BLaER1 treated with 17β-estradiol and CSF1 and Interleukin-3, amounts not matched to agents 10 nM and 100 nM (cell line): ENCODE data around the gene SLC39A11.
A peak's percentile ranks its signal among the peaks of the same experiment; 100 is the strongest.

ENCODE experiments used
- H3K27ac ChIP-seq, 11 experiments: shearing (Covaris generic); formaldehyde crosslinking; 2 replicates each; pipeline ENCODE4 v1.8.1; 2022
- H3K27me3 ChIP-seq, 11 experiments: shearing (Covaris generic); formaldehyde crosslinking; 2 replicates each; pipeline ENCODE4 v1.8.1; 2022
- H3K36me3 ChIP-seq, 11 experiments: shearing (Covaris generic); formaldehyde crosslinking; 2 replicates each; pipeline ENCODE4 v1.8.1; 2022
- H3K4me1 ChIP-seq, 10 experiments: shearing (Covaris generic); formaldehyde crosslinking; 2 replicates each; pipeline ENCODE4 v1.8.1; 2022
- H3K4me2 ChIP-seq, 11 experiments: shearing (Covaris generic); formaldehyde crosslinking; 2 replicates each; pipeline ENCODE4 v1.8.1; 2022
- H3K4me3 ChIP-seq, 10 experiments: shearing (Covaris generic); formaldehyde crosslinking; 2 replicates each; pipeline ENCODE4 v1.8.1; 2022
- H3K9ac ChIP-seq, 11 experiments: shearing (Covaris generic); formaldehyde crosslinking; 2 replicates each; pipeline ENCODE4 v1.8.1; 2022
- H3K9me3 ChIP-seq, 11 experiments: shearing (Covaris generic); formaldehyde crosslinking; replicated peaks in 1 of 11; 2 replicates each; pipeline ENCODE4 v1.8.1; 2022
- H4K20me1 ChIP-seq, 11 experiments: shearing (Covaris generic); formaldehyde crosslinking; 2 replicates each; pipeline ENCODE4 v1.8.1; 2022
- Cebpa-rat ChIP-seq, 11 experiments: shearing (Covaris generic); IDR thresholded peaks; 2 replicates each; pipeline ENCODE4 v1.8.1; 2022

The SLC39A11 gene

GRCh38 chr17:72813481-72813880 is 279.0 kb downstream of the SLC39A11 start:
- Histone ChIP-seq H3K36me3 (peaks cover 28 to 70% (median 46%) of the 10 kb centered on the region in 11 experiments; a peak in 20 of 22 replicates), H3K27me3 (no peaks in the 10 kb centered on the region), H3K9ac (no peak overlapping the region), H3K4me2 (no peak overlapping the region), H3K27ac (no peak overlapping the region), H4K20me1 (no peaks in the 10 kb centered on the region), H3K9me3 (peaks cover 22 to 44% (median 32%) of the 10 kb centered on the region in 11 experiments), H3K4me3 (no peak overlapping the region), H3K4me1 (no peaks in the 10 kb centered on the region)
- TF ChIP-seq Cebpa-rat (IDR thresholded peaks at IDR 0.05) = no peak

- Histone ChIP-seq H3K9ac (no peak overlapping the region), H3K9me3 (peaks cover 25 to 45% (median 33%) of the 10 kb centered on the region in 11 experiments), H3K4me3 (no peak overlapping the region), H3K4me2 (no peak overlapping the region), H3K27me3 (no peaks in the 10 kb centered on the region), H3K36me3 (peaks cover 25 to 68% (median 44%) of the 10 kb centered on the region in 11 experiments; a peak in 20 of 22 replicates), H4K20me1 (no peaks in the 10 kb centered on the region), H3K4me1 (no peaks in the 10 kb centered on the region), H3K27ac (no peak overlapping the region)
- no peak for TF ChIP-seq Cebpa-rat (IDR thresholded peaks at IDR 0.05)
These were observed 279.7 kb downstream of the SLC39A11 start for GRCh38 chr17:72812823-72813222.

GRCh38 chr17:72811976-72812687 is 280.4 kb downstream of the SLC39A11 start:
- H3K9ac ChIP-seq = no peak overlapping the region
- peaks cover 21 to 62% (median 41%) of the 10 kb centered on the region in 11 experiments; a peak in 20 of 22 replicates for H3K36me3 ChIP-seq
- no peak overlapping the region for H3K4me3 ChIP-seq
- H3K9me3 ChIP-seq = peaks cover 25 to 45% (median 33%) of the 10 kb centered on the region in 11 experiments
- H3K4me1 ChIP-seq = no peaks in the 10 kb centered on the region
- no peak for TF ChIP-seq Cebpa-rat (IDR thresholded peaks at IDR 0.05)
- no peak overlapping the region for H3K27ac ChIP-seq
- H4K20me1 ChIP-seq = no peaks in the 10 kb centered on the region
- H3K27me3 ChIP-seq = no peaks in the 10 kb centered on the region
- no peak overlapping the region for H3K4me2 ChIP-seq

GRCh38 chr17:72810991-72811508 is 281.4 kb downstream of the SLC39A11 start:
- Histone ChIP-seq H3K4me2 (no peak overlapping the region), H3K27me3 (no peaks in the 10 kb centered on the region), H3K4me1 (no peaks in the 10 kb centered on the region), H3K9ac (no peak overlapping the region), H3K9me3 (peaks cover 25 to 45% (median 33%) of the 10 kb centered on the region in 11 experiments), H3K27ac (no peak overlapping the region), H3K36me3 (peaks cover 20 to 59% (median 36%) of the 10 kb centered on the region in 11 experiments; a peak in 20 of 22 replicates), H3K4me3 (no peak overlapping the region), H4K20me1 (no peaks in the 10 kb centered on the region)
- no peak for TF ChIP-seq Cebpa-rat (IDR thresholded peaks at IDR 0.05)

- Histone ChIP-seq H3K4me2 (no peak overlapping the region), H3K27me3 (no peaks in the 10 kb centered on the region), H3K4me3 (no peak overlapping the region), H3K36me3 (peaks cover 5 to 40% (median 16%) of the 10 kb centered on the region in 11 experiments; a peak in 21 of 22 replicates), H3K9ac (no peak overlapping the region), H3K4me1 (no peaks in the 10 kb centered on the region), H4K20me1 (no peaks in the 10 kb centered on the region), H3K27ac (no peak overlapping the region), H3K9me3 (peaks cover 26 to 40% (median 34%) of the 10 kb centered on the region in 11 experiments)
- TF ChIP-seq Cebpa-rat (IDR thresholded peaks at IDR 0.05) = no peak
These were observed 286.5 kb downstream of the SLC39A11 start for GRCh38 chr17:72806011-72806410.

GRCh38 chr17:72804949-72805707 is 287.4 kb downstream of the SLC39A11 start:
- H3K9ac ChIP-seq = no peak overlapping the region
- H3K27me3 ChIP-seq = no peaks in the 10 kb centered on the region
- peaks cover 26 to 41% (median 35%) of the 10 kb centered on the region in 11 experiments for H3K9me3 ChIP-seq
- no peak overlapping the region for H3K4me3 ChIP-seq
- no peaks in the 10 kb centered on the region for H3K4me1 ChIP-seq
- no peak overlapping the region for H3K27ac ChIP-seq
- H3K36me3 ChIP-seq = peaks cover 6 to 41% (median 13%) of the 10 kb centered on the region in 11 experiments; a peak in 19 of 22 replicates
- no peaks in the 10 kb centered on the region for H4K20me1 ChIP-seq
- no peak for TF ChIP-seq Cebpa-rat (IDR thresholded peaks at IDR 0.05)
- no peak overlapping the region for H3K4me2 ChIP-seq

GRCh38 chr17:72802726-72803125 is 289.8 kb downstream of the SLC39A11 start:
- H4K20me1 ChIP-seq = no peaks in the 10 kb centered on the region
- peaks cover 0 to 12% (median 9%) of the 10 kb centered on the region in 10 experiments; a peak in 12 of 20 replicates for H3K4me1 ChIP-seq
- H3K27ac ChIP-seq = no peak overlapping the region
- no peaks in the 10 kb centered on the region for H3K27me3 ChIP-seq
- H3K4me2 ChIP-seq = no peak overlapping the region
- H3K9me3 ChIP-seq = peaks cover 28 to 45% (median 33%) of the 10 kb centered on the region in 11 experiments
- H3K9ac ChIP-seq = no peak overlapping the region
- no peak overlapping the region for H3K4me3 ChIP-seq
- TF ChIP-seq Cebpa-rat (IDR thresholded peaks at IDR 0.05) = no peak
- H3K36me3 ChIP-seq = peaks cover 0 to 25% (median 10%) of the 10 kb centered on the region in 11 experiments; a peak in 16 of 22 replicates

GRCh38 chr17:72797142-72797541 is 295.3 kb downstream of the SLC39A11 start:
- no peaks in the 10 kb centered on the region for H4K20me1 ChIP-seq
- H3K36me3 ChIP-seq = peaks cover 6 to 59% (median 28%) of the 10 kb centered on the region in 11 experiments; a peak in 20 of 22 replicates
- no peak for TF ChIP-seq Cebpa-rat (IDR thresholded peaks at IDR 0.05)
- H3K27me3 ChIP-seq = no peaks in the 10 kb centered on the region
- H3K9ac ChIP-seq = no peak overlapping the region
- H3K9me3 ChIP-seq = peaks cover 61 to 80% (median 70%) of the 10 kb centered on the region in 11 experiments
- H3K4me3 ChIP-seq = no peak overlapping the region
- peak overlapping the region in 1 of 11 experiments; percentile 43; a peak in 1 of 22 replicates for H3K4me2 ChIP-seq
- H3K27ac ChIP-seq = no peak overlapping the region
- H3K4me1 ChIP-seq = peaks cover 0 to 14% (median 11%) of the 10 kb centered on the region in 10 experiments; a peak in 12 of 20 replicates

GRCh38 chr17:72795941-72796340 is 296.5 kb downstream of the SLC39A11 start:
- peaks cover 63 to 82% (median 75%) of the 10 kb centered on the region in 11 experiments for H3K9me3 ChIP-seq
- no peaks in the 10 kb centered on the region for H4K20me1 ChIP-seq
- H3K36me3 ChIP-seq = peaks cover 14 to 65% (median 35%) of the 10 kb centered on the region in 11 experiments
- no peaks in the 10 kb centered on the region for H3K27me3 ChIP-seq
- no peak overlapping the region for H3K27ac ChIP-seq
- no peak overlapping the region for H3K4me3 ChIP-seq
- H3K4me1 ChIP-seq = peaks cover 0 to 14% (median 11%) of the 10 kb centered on the region in 10 experiments; a peak in 12 of 20 replicates
- no peak for TF ChIP-seq Cebpa-rat (IDR thresholded peaks at IDR 0.05)
- no peak overlapping the region for H3K9ac ChIP-seq
- no peak overlapping the region for H3K4me2 ChIP-seq
